Calu3 (cell line): ENCODE data around the gene NLGN1. TPM values are rescaled to one million over a fixed set of nuclear protein-coding genes. Genes with fewer than 3 reads are reported as not detected.

Experiments
- BruUV-seq: library from RNA; stranded (reverse); fragments of 400-500 nt; replicated peaks from 2 replicates; lab custom pipeline; 2021; lab: Mats Ljungman, UMichigan
- CTCF ChIA-PET: fragments of 300-600 bp; sonication (Branson Sonifier 250); formaldehyde crosslinking; loops from one replicate; lab custom pipeline; 2022; ENCODE audit warnings: antibody characterized with exemption; lab: Charles Lee
- DNase-seq: peaks from one replicate; pipeline ENCODE4 v3.0.0; 2022
- H3K27ac Mint-ChIP-seq: one replicate; pipeline ENCODE4 v1.8.0; 2022; ENCODE audit warnings: mixed read lengths; ENCODE audit not compliant: unreplicated experiment
- H3K27me3 Mint-ChIP-seq: one replicate; pipeline ENCODE4 v1.8.0; 2022; ENCODE audit warnings: mixed read lengths; ENCODE audit not compliant: unreplicated experiment
- H3K36me3 Mint-ChIP-seq: one replicate; pipeline ENCODE4 v1.8.0; 2022; ENCODE audit warnings: mild to moderate bottlenecking, moderate library complexity, mixed read lengths; ENCODE audit not compliant: insufficient read depth, unreplicated experiment
- H3K4me1 Mint-ChIP-seq: one replicate; pipeline ENCODE4 v1.8.0; 2022; ENCODE audit warnings: mild to moderate bottlenecking, low read depth, mixed read lengths; ENCODE audit not compliant: unreplicated experiment
- H3K4me3 Mint-ChIP-seq: one replicate; pipeline ENCODE4 v1.8.0; 2022; ENCODE audit warnings: mild to moderate bottlenecking, low read depth, moderate library complexity, mixed read lengths; ENCODE audit not compliant: unreplicated experiment
- H3K9me3 Mint-ChIP-seq: one replicate; pipeline ENCODE4 v1.8.0; 2022; ENCODE audit warnings: low read depth, mixed read lengths; ENCODE audit not compliant: unreplicated experiment
- intact Hi-C: fragments of 100-400 bp; cut with micrococcal nuclease; formaldehyde crosslinking; loops from one replicate; pipeline ENCODE4 v1.10.0; 2022; ENCODE audit not compliant: unreplicated experiment
- total RNA-seq: library from RNA; stranded (reverse); gene quantifications from 2 replicates; pipeline ENCODE4 v1.2.3, GENCODE V29; 2022
- TF ChIP-seq, protein P1 (sequence below): fragments of 200-600 bp; IDR thresholded peaks from one replicate; pipeline ENCODE4 v1.8.0; 2022; ENCODE audit warnings: antibody characterized with exemption; ENCODE audit not compliant: unreplicated experiment

The NLGN1 gene
- total RNA-seq, 1 experiment from 2014 or later = 2.6 TPM

DNA sequence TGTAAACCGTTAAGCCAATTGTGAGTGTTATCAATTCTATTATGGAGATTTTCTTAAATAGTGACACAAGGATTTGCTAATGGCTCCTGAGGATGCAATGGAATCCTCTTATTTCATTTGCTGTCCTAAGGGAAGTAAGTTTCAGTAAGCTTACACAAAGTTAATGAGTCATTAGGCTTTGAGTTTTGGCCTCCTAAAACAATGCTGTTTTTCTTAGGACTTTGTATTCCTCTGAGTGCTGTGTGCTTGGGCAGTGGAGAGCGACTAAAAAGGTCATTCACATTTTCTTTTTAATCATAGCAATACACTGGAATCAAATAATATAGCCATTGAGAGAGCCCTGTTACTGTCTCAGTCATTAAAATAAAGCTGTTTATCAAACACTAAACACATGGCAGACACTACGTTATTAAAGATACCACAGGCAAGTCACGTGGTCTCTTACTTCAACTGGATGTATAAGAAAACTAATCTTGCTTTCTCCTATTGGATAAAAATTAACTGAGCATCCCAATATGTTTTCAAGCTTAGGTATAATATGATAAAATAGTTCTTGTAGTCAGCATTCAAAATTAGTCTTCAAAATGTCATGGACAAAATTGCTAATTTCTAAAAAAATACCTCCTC is 290.8 kb downstream of the NLGN1 start:
- Mint-ChIP-seq H3K4me3 (no peak overlapping the region), H3K9me3 (no peaks in the 10 kb centered on the region), H3K27me3 (no peaks in the 10 kb centered on the region), H3K36me3 (no peaks in the 10 kb centered on the region), H3K4me1 (peaks cover 44% of the 10 kb centered on the region), H3K27ac (no peak overlapping the region)
- TF ChIP-seq, protein P1, sequence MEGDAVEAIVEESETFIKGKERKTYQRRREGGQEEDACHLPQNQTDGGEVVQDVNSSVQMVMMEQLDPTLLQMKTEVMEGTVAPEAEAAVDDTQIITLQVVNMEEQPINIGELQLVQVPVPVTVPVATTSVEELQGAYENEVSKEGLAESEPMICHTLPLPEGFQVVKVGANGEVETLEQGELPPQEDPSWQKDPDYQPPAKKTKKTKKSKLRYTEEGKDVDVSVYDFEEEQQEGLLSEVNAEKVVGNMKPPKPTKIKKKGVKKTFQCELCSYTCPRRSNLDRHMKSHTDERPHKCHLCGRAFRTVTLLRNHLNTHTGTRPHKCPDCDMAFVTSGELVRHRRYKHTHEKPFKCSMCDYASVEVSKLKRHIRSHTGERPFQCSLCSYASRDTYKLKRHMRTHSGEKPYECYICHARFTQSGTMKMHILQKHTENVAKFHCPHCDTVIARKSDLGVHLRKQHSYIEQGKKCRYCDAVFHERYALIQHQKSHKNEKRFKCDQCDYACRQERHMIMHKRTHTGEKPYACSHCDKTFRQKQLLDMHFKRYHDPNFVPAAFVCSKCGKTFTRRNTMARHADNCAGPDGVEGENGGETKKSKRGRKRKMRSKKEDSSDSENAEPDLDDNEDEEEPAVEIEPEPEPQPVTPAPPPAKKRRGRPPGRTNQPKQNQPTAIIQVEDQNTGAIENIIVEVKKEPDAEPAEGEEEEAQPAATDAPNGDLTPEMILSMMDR = no peak
- intact Hi-C loops = no loop called here
- BruUV-seq = no TSS peak
- DNase-seq = no peak
- CTCF ChIA-PET = no interaction called here

GRCh38 chr3:173690542-173691180 is 293.1 kb downstream of the NLGN1 start:
- no TSS peak for BruUV-seq
- H3K36me3 Mint-ChIP-seq = no peaks in the 10 kb centered on the region
- H3K4me3 Mint-ChIP-seq = peak overlapping the region; percentile 55
- H3K4me1 Mint-ChIP-seq = peaks cover 40% of the 10 kb centered on the region
- no peaks in the 10 kb centered on the region for H3K27me3 Mint-ChIP-seq
- DNase-seq = peak; percentile 34
- CTCF ChIA-PET = interaction anchor here (0.6 to 2.0 kb wide), 6 partner anchors 9 to 397 kb away, joined by 3 to 9 read pairs (median 3); no protein-coding TSS in a partner anchor
- TF ChIP-seq, protein P1 = no peak
- H3K9me3 Mint-ChIP-seq = no peaks in the 10 kb centered on the region
- intact Hi-C loops = loop anchor here (5.0 kb wide), 2 partner anchors 103 to 293 kb away; partner anchors contain the start of gene NLGN1
- peak overlapping the region; percentile 66 for H3K27ac Mint-ChIP-seq

GRCh38 chr3:173699353-173699752 is 301.8 kb downstream of the NLGN1 start:
- H3K27me3 Mint-ChIP-seq = no peaks in the 10 kb centered on the region
- no peak overlapping the region for H3K27ac Mint-ChIP-seq
- no peaks in the 10 kb centered on the region for H3K4me1 Mint-ChIP-seq
- no peaks in the 10 kb centered on the region for H3K9me3 Mint-ChIP-seq
- no peak for DNase-seq
- no peak overlapping the region for H3K4me3 Mint-ChIP-seq
- BruUV-seq = no TSS peak
- no peaks in the 10 kb centered on the region for H3K36me3 Mint-ChIP-seq
- TF ChIP-seq, protein P1 = no peak
- CTCF ChIA-PET = interaction anchor here (1.3 kb wide), 1 partner anchor 9 kb away, joined by 3 read pairs; no protein-coding TSS in a partner anchor
- intact Hi-C loops = no loop called here

DNA sequence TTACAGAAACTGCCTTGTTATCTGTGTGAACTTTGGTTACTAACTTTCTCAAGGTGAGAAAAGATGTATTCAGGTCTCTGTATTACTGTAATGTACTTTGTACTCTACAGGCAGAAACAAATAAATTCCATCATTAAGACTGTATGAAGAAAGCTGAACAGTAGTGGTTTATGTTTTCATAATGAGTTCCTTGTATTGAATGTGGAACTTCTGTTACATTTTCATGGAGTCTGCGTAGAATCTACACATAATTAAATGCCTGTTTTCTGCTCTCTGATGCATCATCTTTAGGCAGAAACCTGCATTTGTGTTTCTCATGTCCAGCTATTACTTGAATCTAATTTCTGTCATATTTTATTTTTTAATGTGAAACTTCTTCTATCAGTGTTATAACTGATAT is 302.8 kb downstream of the NLGN1 start:
- TF ChIP-seq, protein P1 = no peak
- CTCF ChIA-PET = no interaction called here
- Mint-ChIP-seq H3K27me3 (no peaks in the 10 kb centered on the region), H3K27ac (no peak overlapping the region), H3K4me3 (no peak overlapping the region), H3K4me1 (no peaks in the 10 kb centered on the region), H3K9me3 (no peaks in the 10 kb centered on the region), H3K36me3 (no peaks in the 10 kb centered on the region)
- BruUV-seq = no TSS peak
- no peak for DNase-seq
- intact Hi-C loops = no loop called here
